LNCAP (cell line): ENCODE measurements around the gene CGB3.
"Not testable (repeated sequence)": the region's sequence is repeated elsewhere in the genome, so short reads cannot be mapped to it uniquely, and the experiment has no call there.

ENCODE experiments used
- TF ChIP-seq, protein P1 (sequence below): fragments of 450-650 bp; IDR thresholded peaks from 2 replicates; pipeline ENCODE4 v1.5.1; 2017; ENCODE audit warnings: mild to moderate bottlenecking

The CGB3 gene

DNA sequence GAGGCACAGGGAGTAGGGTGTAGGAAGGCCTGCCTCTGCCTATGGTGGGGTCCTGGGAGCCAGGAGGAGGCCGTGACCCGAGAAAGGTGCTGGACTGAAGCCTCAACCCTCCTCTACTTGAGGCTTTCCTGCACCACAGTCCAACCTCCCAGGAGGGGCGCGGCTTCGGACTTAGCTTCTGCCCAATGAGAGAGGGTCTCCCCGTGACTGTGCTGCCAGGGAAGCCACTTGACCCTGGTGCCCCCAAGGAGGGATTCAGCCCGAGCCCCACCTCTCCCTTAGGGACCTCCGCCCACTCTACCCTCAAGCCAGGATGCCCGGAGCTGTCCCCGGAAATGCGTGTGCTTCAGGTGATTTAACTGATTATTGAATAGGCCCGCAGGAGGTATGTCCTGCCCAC, 24.9 kb upstream of the CGB3 start, which contains the start of gene CGB8:
CGB8 (minus strand) TSS at position 101 of the 400 bp plus-strand sequence. CDS start 372 bp downstream, outside the sequence.
- TF ChIP-seq, protein P1, sequence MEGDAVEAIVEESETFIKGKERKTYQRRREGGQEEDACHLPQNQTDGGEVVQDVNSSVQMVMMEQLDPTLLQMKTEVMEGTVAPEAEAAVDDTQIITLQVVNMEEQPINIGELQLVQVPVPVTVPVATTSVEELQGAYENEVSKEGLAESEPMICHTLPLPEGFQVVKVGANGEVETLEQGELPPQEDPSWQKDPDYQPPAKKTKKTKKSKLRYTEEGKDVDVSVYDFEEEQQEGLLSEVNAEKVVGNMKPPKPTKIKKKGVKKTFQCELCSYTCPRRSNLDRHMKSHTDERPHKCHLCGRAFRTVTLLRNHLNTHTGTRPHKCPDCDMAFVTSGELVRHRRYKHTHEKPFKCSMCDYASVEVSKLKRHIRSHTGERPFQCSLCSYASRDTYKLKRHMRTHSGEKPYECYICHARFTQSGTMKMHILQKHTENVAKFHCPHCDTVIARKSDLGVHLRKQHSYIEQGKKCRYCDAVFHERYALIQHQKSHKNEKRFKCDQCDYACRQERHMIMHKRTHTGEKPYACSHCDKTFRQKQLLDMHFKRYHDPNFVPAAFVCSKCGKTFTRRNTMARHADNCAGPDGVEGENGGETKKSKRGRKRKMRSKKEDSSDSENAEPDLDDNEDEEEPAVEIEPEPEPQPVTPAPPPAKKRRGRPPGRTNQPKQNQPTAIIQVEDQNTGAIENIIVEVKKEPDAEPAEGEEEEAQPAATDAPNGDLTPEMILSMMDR: not testable (repeated sequence)

DNA sequence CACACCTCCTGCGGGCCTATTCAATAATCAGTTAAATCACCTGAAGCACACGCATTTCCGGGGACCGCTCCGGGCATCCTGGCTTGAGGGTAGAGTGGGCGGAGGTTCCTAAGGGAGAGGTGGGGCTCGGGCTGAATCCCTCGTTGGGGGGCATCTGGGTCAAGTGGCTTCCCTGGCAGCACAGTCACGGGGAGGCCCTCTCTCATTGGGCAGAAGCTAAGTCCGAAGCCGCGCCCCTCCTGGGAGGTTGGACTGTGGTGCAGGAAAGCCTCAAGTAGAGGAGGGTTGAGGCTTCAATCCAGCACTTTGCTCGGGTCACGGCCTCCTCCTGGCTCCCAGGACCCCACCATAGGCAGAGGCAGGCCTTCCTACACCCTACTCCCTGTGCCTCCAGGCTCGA, 19.4 kb upstream of the CGB3 start, which contains the start of gene CGB5:
CGB5 (plus strand) TSS at position 301 of the 400 bp plus-strand sequence. CDS start 362 bp downstream, outside the sequence.
- TF ChIP-seq, protein P1: not testable (repeated sequence)

DNA sequence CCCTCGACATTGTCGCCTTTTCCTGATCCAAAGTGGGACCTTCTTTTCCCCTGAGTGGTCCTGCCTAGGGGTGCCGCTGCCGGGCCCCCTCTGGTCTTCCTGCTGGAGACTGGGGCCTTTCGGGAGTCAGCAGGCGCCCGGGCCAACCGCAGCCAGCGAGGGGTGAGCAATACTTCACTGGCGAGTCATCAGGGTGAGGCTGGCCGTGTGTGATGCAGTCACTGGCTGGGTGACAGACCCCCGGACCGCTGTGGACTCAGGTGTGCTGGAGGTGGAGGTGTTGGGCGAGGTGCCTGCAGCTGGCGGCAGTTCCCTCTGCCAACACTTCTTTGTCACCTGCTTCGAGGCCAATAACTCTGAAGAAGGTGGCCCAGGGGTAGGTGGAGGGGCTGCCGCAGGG, 18.0 kb upstream of the CGB3 start:
- TF ChIP-seq, protein P1: no peak

DNA sequence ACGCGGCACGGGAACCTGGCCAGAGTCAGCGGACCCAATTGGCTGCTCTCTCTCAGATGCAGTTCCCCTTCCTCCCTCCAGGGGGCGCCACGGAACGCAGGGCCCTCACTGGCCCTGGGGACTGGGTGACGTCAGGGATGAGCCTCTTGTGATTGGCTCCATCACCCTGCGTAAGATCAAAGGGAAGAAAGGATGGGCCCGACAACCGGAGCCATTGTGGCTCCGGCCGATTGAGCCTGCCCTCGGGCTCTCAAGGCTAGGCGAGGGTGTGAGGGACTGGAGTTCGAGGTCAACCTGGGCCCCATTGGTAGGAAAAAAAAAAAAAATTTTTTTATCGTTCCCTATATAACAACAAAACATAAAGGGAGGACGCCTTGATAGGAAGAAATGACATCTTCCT, 12.7 kb upstream of the CGB3 start, which contains the start of gene CGB1:
CGB1 (minus strand) TSS at position 81 of the 400 bp plus-strand sequence. CDS start 184 bp downstream, outside the sequence.
- TF ChIP-seq, protein P1: peak; percentile 22; the same call in 1 of the 2 replicates

DNA sequence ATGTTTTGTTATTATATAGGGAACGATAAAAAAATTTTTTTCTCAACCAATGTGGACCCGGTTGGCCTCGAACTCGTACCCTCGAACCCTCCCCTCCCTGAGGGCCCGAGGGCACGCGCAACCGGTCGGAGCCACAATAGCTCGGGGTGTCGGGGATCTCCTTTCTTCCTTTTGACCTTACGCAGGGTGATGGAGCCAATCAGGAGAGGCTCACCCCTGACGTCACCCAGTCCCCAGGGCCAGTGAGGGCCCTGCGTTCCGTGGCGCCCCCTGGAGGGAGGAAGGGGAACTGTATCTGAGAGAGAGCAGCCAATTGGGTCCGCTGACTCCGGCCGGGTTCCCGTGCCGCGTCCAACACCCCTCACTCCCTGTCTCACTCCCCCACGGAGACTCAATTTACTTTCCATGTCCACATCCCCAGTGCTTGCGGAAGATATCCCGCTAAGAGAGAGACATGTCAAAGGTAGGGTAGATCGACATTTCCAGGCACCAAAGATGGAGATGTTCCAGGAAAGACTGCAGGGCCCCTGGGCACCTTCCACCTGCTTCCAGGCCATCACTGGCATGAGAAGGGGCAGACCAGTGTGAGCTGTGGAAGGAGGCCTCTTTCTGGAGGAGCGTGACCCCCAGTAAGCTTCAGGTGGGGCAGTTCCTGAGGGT, 7.6 kb upstream of the CGB3 start, which contains the start of gene CGB2:
CGB2 (plus strand) TSS at position 249 of the 660 bp plus-strand sequence; CDS start at position 455, 206 bp downstream.
- TF ChIP-seq, protein P1: peak; percentile 35; the same call in 1 of the 2 replicates

DNA sequence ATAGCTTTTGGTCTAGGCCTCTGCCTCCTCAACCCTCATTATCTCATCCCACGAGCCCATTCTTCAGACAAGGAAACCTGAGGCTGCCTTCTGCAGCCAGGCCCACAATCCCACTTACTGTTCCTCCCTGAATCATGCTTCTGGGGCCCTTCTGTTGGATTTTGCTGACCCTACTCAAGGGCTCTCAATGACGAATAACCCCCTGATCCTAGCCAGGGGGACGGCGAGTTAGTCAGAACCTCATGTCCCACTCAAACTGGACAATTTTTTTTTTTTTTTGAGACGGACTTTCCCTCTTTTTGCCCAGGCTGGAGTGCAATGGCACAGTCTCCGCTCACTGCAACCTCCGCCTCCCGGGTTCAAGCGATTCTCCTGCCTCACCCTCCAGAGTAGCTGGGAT, 2.0 kb downstream of the CGB3 start:
- TF ChIP-seq, protein P1: no peak

DNA sequence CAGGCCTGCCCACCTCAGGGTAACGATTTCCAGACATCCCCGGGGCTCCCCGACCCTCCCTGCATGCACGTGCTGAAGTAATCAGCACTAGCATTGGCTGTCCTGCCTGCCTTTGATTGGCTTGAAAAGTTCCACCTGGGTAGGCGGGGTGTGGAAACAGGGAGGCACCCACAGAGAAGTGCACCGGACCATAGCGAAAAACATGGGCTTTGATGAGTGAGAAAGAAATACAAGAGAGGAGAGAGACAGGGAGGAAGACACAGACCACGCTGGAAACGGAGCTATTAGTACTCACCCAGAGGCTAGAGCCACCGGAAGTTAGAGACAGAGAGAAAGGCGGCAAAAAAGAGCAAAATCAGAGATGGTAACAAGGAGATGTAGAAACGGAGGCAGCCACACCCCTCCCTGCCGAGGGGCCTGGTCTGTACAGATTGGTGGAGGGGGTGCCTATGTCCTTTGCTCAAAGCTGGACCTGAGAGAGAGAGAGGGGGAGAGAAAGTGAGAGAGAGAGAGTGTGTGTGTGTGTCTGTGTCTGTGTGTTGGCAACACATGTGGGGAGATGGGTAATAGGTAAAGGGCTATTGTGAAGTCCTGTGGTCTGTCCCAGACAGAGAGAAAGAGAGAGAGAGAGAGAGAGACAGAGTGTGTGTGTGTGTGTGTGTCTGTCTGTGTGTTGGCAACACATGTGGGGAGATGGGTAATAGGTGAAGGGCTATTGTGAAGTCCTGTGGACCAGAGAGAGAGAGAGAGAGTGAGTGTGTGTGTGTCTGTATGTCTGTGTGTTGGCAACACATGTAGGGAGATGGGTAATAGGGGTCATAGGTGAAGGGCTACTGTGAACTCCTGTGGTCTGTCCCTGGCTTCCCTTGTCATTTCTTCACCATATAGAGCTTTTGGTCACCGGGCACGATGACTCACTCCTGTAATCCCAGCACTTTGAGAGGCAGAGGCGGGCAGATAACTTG, 2.9 kb downstream of the CGB3 start:
- TF ChIP-seq, protein P1: no peak
